GM21360 (cell line): ENCODE data around the gene TMEM9.
"Not testable (repeated sequence)": the region's sequence is repeated elsewhere in the genome, so short reads cannot be mapped to it uniquely, and the experiment has no call there.

Experiments
- ATAC-seq: cut with Tn5 transposase; IDR thresholded peaks from one replicate; pipeline ENCODE4 v1.9.1; 2021; ENCODE audit warnings: mild to moderate bottlenecking, moderate library complexity; ENCODE audit not compliant: unreplicated experiment

Gene TMEM9

GRCh38 chr1:201173736-201174135 is 19.5 kb upstream of the TMEM9 start:
- no peak for ATAC-seq

- ATAC-seq: no peak
Observed at GRCh38 chr1:201172999-201173610, 18.8 kb upstream of the TMEM9 start.

- ATAC-seq: no peak
Observed at GRCh38 chr1:201172326-201172725, 18.1 kb upstream of the TMEM9 start.

- ATAC-seq: peak; percentile 60
Observed at GRCh38 chr1:201171063-201172036, 17.1 kb upstream of the TMEM9 start.

GRCh38 chr1:201170533-201171062 is 16.3 kb upstream of the TMEM9 start:
- peak; percentile 94 for ATAC-seq

- no peak for ATAC-seq
Observed at GRCh38 chr1:201169971-201170532, 15.8 kb upstream of the TMEM9 start.

GRCh38 chr1:201169203-201169602 is 14.9 kb upstream of the TMEM9 start:
- ATAC-seq: no peak

- no peak for ATAC-seq
Observed at GRCh38 chr1:201167041-201167991, 13.0 kb upstream of the TMEM9 start.

- ATAC-seq: no peak
Observed at GRCh38 chr1:201164645-201165044, 10.4 kb upstream of the TMEM9 start.

- ATAC-seq: no peak
Observed at GRCh38 chr1:201163707-201164106, 9.4 kb upstream of the TMEM9 start.

- ATAC-seq: not testable (repeated sequence)
Observed at GRCh38 chr1:201163036-201163435, 8.8 kb upstream of the TMEM9 start.

- no peak for ATAC-seq
Observed at GRCh38 chr1:201157949-201158348, 3.7 kb upstream of the TMEM9 start.

- no peak for ATAC-seq
Observed at GRCh38 chr1:201156819-201157218, 2.5 kb upstream of the TMEM9 start.

GRCh38 chr1:201156346-201156745 is 2.1 kb upstream of the TMEM9 start:
- no peak for ATAC-seq

GRCh38 chr1:201155354-201155753 is 1.1 kb upstream of the TMEM9 start:
- ATAC-seq: no peak

GRCh38 chr1:201153474-201154388 is 543 bp downstream of the TMEM9 start:
- ATAC-seq: peak; percentile 69

- ATAC-seq: no peak
Observed at GRCh38 chr1:201149400-201149799, 4.9 kb downstream of the TMEM9 start.

GRCh38 chr1:201147396-201148015 is 6.8 kb downstream of the TMEM9 start:
- ATAC-seq: no peak
